GM13976 (cell line): Measurements from ENCODE around the gene BMP8B.

Experiments
- DNase-seq: peaks from one replicate; pipeline ENCODE4 v3.0.0; 2012; ENCODE audit warnings: low spot score
- in situ Hi-C: fragments of 300-500 bp; cut with MboI; formaldehyde crosslinking; loops from one replicate; pipeline ENCODE4 v1.12.0; 2022; ENCODE audit warnings: low sequenced_read_pairs, mixed read lengths, inconsistent platforms; ENCODE audit not compliant: unreplicated experiment
- TF ChIP-seq, protein P1 (sequence below): IDR thresholded peaks from 2 replicates; pipeline ENCODE4 v1.5.1; 2012; ENCODE audit warnings: borderline replicate concordance, mild to moderate bottlenecking; ENCODE audit not compliant: insufficient read depth; ENCODE audit errors: extremely low read depth, missing control alignments, control extremely low read depth

The BMP8B gene

DNA sequence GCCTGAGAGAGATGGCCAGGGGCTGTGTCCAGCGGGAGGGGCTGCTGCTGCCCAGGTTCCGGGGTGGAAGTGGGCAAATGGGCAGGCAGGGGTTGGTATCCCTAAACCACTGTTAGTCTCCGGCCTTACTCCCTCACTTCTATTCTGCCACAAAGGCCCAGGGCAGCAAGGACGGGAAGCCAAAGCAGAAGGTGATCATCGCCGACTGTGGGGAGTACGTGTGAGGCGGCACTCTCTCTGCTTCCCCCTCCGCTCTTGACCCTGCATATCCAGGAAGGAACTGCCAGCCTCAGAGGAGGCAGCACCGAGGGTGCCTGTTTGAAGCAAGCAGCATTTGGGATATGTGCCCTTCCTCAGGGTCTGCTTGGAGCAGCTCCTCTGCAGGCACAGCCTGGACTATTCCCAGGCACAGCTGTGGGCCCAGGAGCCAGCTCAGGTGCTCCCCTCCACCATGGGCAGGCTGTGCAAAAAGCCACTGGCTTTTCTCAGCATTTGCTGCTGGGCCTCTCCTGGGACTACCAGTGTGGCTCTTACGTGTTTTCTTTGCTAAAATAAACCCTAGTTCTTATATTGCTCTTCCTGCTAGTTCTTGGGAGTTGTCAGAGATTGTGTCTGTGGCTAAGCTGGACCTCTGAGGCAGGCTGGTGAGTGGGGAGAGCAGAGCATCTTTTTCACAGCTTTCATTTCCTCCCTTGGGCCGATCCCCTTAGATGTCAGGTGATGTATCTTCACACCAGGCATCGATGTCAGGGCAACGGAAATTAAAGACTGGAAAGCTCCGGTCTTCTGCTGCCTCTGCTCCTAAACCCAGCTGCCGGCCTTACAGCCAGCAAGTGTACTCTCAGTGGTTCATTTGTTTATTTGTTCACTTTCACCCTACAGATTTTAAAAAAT is 35.3 kb downstream of the BMP8B start:
- in situ Hi-C loops = no loop called here
- DNase-seq = no peak

DNA sequence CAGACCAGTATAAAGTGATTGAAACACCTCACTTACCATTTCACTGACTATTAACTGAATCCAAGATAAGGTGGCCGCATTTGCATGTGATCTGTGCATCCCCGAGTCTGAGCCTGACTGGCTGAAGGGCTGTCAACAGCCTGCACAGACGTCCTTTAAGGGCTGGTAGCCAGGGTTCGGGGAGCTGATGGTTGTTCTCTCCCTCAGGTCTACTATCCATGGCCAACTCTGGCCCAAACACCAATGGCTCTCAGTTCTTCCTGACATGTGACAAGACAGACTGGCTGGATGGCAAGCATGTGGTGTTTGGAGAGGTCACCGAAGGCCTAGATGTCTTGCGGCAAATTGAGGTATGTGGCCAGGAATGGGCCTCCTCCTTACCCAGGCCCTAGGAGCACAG is 36.0 kb downstream of the BMP8B start:
- TF ChIP-seq, protein P1, sequence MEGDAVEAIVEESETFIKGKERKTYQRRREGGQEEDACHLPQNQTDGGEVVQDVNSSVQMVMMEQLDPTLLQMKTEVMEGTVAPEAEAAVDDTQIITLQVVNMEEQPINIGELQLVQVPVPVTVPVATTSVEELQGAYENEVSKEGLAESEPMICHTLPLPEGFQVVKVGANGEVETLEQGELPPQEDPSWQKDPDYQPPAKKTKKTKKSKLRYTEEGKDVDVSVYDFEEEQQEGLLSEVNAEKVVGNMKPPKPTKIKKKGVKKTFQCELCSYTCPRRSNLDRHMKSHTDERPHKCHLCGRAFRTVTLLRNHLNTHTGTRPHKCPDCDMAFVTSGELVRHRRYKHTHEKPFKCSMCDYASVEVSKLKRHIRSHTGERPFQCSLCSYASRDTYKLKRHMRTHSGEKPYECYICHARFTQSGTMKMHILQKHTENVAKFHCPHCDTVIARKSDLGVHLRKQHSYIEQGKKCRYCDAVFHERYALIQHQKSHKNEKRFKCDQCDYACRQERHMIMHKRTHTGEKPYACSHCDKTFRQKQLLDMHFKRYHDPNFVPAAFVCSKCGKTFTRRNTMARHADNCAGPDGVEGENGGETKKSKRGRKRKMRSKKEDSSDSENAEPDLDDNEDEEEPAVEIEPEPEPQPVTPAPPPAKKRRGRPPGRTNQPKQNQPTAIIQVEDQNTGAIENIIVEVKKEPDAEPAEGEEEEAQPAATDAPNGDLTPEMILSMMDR = no peak
- no peak for DNase-seq
- in situ Hi-C loops = no loop called here

More for the DNA sequence above, 35.3 kb downstream of the BMP8B start:
- TF ChIP-seq, protein P1 = no peak

DNA sequence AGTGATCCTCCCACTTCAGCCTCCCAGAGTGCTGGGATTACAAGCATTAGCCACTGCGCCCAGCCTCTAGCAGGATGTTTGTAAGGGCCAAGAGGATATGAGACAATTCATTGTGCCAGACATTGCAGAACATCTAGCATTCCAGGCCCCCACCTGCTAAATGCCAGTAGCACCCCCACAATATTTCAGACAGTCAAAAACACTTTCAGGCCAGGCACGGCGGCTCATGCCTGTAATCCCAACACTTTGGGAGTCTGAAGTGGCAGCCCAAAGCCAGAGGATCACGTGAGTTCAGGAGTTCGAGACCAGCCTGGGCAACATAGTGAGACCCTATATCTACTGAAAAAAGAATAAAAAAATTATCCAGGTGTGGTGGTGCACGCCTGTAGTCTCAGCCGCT is 37.1 kb downstream of the BMP8B start:
- TF ChIP-seq, protein P1 = no peak
- DNase-seq = no peak
- in situ Hi-C loops = no loop called here

DNA sequence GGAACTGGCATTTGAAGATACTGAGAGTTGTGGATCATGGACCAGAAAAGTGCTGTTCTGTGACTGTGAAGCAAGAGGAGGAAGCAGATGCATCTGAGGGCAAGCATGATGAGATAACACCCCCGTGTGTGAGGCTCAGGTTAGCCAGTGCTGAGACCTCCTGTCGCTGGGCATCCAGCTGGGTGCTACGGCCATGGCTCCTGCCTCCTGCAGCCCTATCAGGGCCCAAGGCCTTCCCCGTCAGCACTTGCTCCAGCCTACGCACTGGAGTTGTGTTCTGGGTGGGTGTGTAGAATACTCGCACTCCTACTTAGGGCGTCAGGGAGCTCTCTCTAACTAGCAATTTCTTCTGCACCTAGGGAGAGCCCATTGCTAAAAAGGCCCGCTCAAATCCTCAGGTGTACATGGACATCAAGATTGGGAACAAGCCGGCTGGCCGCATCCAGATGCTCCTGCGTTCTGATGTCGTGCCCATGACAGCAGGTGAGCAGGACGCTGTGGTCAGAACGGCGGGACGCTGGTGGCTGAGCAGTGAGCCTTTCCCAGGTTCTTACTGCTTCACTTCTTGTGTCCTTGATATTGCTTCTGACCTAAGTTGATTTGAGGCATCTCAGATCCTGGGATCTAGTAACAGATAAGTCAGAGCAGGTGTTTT is 43.5 kb downstream of the BMP8B start:
- no peak for DNase-seq
- in situ Hi-C loops = no loop called here
- TF ChIP-seq, protein P1 = no peak

DNA sequence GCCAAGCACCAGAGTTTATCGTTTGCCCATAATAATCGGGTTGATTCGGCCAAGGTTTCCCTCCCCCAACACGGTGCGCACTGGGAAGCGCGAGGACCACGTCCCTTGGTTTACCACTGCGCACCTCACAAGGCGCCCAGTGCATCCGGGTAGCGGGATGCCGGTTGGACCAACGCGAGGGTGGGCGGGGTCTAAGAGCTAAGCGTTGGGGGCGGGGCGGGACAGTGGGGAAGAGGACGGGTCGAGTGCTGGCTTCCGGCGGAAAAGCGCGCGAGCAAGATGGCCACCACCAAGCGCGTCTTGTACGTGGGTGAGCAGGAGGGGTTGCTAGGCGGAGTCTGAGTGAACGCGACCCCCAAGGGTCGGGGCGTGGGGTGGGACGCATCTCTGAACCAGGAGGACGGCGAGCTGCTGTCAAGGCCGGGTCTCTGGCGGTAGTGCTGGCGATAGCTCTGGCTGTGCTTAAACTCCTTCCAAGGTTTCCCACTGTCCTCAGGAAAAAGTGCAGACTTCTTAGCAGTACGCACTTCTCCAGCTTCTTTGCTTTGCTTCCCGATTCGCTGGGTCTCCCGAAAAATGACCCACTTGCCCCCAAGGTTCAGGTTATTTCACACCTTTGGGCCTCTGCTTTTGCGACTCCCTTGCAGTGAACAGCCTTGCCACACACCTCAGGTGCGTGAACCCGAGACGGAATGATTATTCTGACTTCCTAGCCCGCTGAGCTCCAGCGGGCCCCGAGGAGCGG is 49.9 kb downstream of the BMP8B start, which contains the start of gene PPIE:
PPIE (plus strand) TSS at position 261 of the 745 bp plus-strand sequence; CDS start at position 280, 19 bp downstream.
- in situ Hi-C loops = no loop called here
- DNase-seq = peak; percentile 95
- TF ChIP-seq, protein P1 = no peak

DNA sequence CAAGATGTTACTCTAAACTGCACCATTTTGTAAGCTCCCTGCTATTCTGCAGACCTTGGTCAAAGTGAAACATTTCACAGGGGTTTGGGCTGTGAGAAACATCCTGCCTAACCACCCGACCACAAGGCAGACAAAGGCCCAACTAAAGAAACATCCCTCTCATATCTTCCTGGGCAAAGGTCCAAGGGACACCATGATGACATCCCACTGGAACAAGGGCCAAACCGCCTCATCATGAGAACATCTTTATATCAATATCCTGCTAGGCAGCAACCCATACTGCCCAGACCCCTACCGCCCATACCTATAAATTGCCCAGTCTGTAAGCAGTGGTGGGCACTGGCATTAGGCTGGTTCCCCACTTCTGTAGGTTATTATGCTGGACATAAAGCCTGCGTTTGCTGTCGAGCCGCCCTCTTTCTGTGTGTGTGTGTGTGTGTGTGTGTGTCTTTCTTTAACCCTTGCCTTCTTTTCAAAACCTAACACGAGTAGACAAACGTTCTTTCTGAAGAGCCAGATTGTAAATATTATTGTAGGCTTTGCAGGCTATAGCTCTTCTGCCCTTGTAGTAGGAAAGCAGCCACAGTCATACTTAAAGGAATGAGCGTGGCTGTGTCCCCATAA is 51.0 kb downstream of the BMP8B start:
- TF ChIP-seq, protein P1 = no peak
- in situ Hi-C loops = no loop called here
- DNase-seq = no peak
